GM21526 (cell line): ENCODE data around the gene AIF1L.

Experiments used
- ATAC-seq: cut with Tn5 transposase; IDR thresholded peaks from one replicate; pipeline ENCODE4 v1.9.1; 2021; ENCODE audit warnings: moderate library complexity; ENCODE audit not compliant: unreplicated experiment, low FRiP score

AIF1L gene

GRCh38 chr9:131096269-131097125 is at the start of gene AIF1L:
Gene AIF1L (plus strand): TSS chr9:131096531. CDS start chr9:131096630, 99 bp downstream.
- no peak for ATAC-seq

GRCh38 chr9:131046581-131047202 is 49.6 kb upstream of the AIF1L start:
- no peak for ATAC-seq

- no peak for ATAC-seq
Measured at GRCh38 chr9:131048332-131048731, 48.0 kb upstream of the AIF1L start.

- ATAC-seq: no peak
Measured at GRCh38 chr9:131048820-131049219, 47.5 kb upstream of the AIF1L start.

- no peak for ATAC-seq
Measured at GRCh38 chr9:131049829-131050715, 46.3 kb upstream of the AIF1L start.

- no peak for ATAC-seq
Measured at GRCh38 chr9:131050831-131051230, 45.5 kb upstream of the AIF1L start.

DNA sequence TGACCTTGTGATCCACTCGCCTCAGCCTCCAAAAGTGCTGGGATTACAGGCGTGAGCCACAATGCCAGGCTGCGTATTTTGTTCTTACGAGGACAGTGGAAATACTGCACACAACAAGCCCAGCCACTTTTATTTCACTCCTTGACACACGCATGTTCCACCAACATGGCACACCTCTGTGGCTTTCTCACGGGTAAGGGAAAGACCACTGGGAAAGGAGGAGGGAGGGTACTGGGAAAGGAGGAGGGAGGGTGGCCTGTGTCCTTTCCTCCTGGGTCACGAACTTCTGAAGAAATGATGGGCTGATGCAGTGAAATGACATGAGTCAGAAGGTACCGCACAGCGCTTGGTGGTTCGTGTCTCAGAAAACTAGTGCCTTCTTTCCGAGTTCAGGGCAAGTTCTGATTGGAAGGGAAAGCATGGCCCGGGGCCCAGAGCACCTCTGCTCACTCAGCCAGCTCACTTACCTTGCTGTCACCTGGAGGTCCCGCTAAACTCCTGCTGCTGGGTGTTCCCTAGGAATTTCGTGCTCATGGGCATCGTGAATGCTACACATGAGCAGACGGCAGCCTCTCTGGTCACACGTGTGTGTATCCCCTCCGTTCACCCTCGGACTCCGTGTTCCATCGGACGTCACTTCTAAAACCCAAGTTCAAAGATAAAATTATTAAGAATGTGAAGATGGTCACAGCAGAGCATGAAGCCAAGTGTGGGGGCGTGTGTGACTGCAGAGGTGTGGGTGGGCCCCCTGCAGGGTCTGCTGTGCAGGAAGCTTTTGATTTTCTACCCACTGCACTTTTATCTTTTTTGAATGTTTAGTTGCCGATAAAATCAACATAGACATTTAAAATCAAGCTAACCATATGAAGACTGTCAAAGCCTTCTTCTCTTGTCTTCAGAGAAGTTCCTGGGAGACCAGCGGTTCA is 44.5 kb upstream of the AIF1L start:
- ATAC-seq: no peak

DNA sequence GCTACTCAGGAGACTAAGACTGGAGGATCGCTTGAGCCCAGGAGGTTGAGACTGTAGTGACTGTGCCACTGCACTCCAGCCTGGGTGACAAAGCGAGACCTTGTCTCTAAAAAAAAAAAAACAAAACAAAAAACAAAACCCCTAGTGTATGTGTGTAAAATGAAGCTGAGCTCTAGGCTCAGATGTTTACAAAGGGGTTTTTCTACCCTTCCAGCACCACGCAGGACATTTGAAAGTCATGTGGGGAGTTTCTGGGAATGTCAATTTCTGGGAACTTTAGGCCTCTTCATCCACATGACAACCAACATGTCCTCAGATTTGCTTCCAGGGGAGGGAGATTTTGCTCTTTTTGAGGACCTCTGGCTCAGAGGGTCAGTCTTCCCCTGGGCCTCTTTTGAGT is 42.4 kb upstream of the AIF1L start:
- ATAC-seq: no peak

DNA sequence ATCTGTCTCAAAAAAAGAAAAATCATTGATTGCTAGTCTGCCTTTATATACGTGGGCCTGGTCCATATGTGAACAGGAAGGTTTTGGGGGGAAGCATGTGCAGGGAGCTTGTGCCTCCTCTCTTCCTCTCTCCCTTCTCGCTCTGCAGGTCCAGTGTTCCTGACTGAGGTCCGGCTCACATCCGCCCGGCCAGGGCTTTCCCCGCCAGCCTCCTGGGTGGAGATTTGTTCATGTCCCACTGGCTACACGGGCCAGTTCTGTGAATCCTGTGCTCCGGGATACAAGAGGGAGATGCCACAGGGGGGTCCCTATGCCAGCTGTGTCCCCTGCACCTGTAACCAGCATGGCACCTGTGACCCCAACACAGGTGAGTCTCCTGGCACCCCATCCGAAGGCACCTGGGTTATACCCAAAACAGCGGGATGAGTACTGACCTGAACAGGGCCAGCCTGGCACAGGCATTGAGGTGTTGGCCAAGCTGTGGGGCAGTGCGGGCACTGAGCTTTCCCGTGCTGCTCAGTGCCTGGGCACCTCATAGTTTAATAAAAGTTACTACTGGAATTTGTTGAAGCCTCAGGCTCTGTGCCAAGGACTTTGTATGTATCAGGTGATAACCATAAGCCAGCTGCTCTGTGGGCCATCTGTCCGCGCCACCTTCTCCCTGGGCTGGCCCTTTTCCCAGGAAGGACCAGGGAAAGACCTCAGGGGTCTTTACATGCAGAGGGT is 39.4 kb upstream of the AIF1L start:
- ATAC-seq: no peak

GRCh38 chr9:131060900-131061630 is 35.3 kb upstream of the AIF1L start:
- ATAC-seq: no peak

GRCh38 chr9:131062969-131063368 is 33.4 kb upstream of the AIF1L start:
- ATAC-seq: no peak

- no peak for ATAC-seq
Measured at GRCh38 chr9:131065599-131065998, 30.7 kb upstream of the AIF1L start.

DNA sequence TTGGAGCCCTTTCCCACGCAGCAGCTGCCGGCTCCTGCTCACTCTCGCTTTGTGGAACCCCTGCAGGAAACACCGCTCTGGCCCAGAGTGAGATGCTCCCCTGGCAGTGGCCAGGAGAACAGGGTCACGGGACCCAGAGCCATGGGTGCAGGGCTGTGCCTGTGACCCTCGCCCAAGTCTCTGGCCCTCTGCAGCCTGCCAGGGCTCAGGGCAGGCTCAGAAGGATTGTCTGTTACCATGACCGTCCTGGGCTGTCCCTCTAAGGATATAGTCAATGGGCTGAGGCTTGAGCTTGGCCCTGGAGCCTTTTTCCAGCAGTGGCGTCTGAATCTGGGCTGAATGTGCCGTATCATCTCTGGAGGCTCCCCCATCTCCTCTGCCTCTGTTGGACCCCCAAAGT is 28.7 kb upstream of the AIF1L start:
- ATAC-seq: no peak

- ATAC-seq: no peak
Measured at GRCh38 chr9:131068076-131068816, 28.1 kb upstream of the AIF1L start.

- ATAC-seq: no peak
Measured at GRCh38 chr9:131069699-131070098, 26.6 kb upstream of the AIF1L start.

GRCh38 chr9:131072107-131072870 is 24.0 kb upstream of the AIF1L start:
- ATAC-seq: no peak

DNA sequence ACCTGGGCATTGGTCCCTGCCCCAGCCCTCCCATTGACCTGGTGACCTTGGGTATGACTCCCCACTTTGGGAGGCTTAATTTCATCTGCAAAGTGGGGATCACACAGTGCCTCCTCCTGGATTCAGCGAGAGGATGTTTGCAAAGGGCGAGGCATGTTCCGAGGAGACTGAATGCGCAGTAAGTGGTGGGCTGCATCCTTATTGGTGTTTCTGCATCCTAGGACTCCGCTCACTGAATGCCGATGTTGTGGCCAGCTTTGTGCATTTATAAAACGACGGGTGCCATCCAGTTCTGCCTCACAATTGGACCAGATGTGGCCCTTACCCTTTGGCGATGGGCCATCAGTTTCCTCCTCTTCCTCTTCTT is 23.5 kb upstream of the AIF1L start:
- no peak for ATAC-seq
